DMS114 treated with DMSO at 0.1 percent for 48 hours (cell line): ENCODE measurements around the gene DOCK11.
A peak's percentile ranks its signal among the peaks of the same experiment; 100 is the strongest.

Experiments
- DNase-seq: peaks from one replicate; lab custom pipeline; 2025; ENCODE audit not compliant: unreplicated experiment; lab: John Stamatoyannopoulos, UW

DOCK11 gene

GRCh38 chrX:118626346-118626745, 130.7 kb downstream of the DOCK11 start:
- no peak for DNase-seq

GRCh38 chrX:118627084-118627758, 131.6 kb downstream of the DOCK11 start:
- DNase-seq = no peak

- DNase-seq = no peak
These were observed 135.2 kb downstream of the DOCK11 start for GRCh38 chrX:118630848-118631247.

GRCh38 chrX:118631586-118631985, 136.0 kb downstream of the DOCK11 start:
- DNase-seq = no peak

GRCh38 chrX:118632862-118633261, 137.2 kb downstream of the DOCK11 start:
- DNase-seq = no peak

- DNase-seq = no peak
These were observed 137.9 kb downstream of the DOCK11 start for GRCh38 chrX:118633530-118633929.

GRCh38 chrX:118634336-118634735, 138.7 kb downstream of the DOCK11 start:
- no peak for DNase-seq

GRCh38 chrX:118637997-118638396, 142.4 kb downstream of the DOCK11 start:
- DNase-seq = no peak

- peak; percentile 31 for DNase-seq
These were observed 148.8 kb downstream of the DOCK11 start for GRCh38 chrX:118644378-118644777.

GRCh38 chrX:118652717-118653116, 157.1 kb downstream of the DOCK11 start:
- DNase-seq = no peak

- DNase-seq = no peak
These were observed 158.7 kb downstream of the DOCK11 start for GRCh38 chrX:118654331-118654730.

GRCh38 chrX:118655561-118656246, 160.1 kb downstream of the DOCK11 start:
- DNase-seq = no peak

GRCh38 chrX:118657413-118657812, 161.8 kb downstream of the DOCK11 start:
- DNase-seq = no peak

- no peak for DNase-seq
These were observed 164.5 kb downstream of the DOCK11 start for GRCh38 chrX:118660085-118660484.

- DNase-seq = no peak
These were observed 169.6 kb downstream of the DOCK11 start for GRCh38 chrX:118665204-118665603.

GRCh38 chrX:118666521-118666920, 170.9 kb downstream of the DOCK11 start:
- DNase-seq = no peak

GRCh38 chrX:118669435-118669834, 173.8 kb downstream of the DOCK11 start:
- DNase-seq = no peak

GRCh38 chrX:118675326-118675965, 179.8 kb downstream of the DOCK11 start:
- no peak for DNase-seq

GRCh38 chrX:118675966-118676349, 180.3 kb downstream of the DOCK11 start:
- no peak for DNase-seq

GRCh38 chrX:118677318-118677717, 181.7 kb downstream of the DOCK11 start:
- DNase-seq = no peak

- no peak for DNase-seq
These were observed 183.7 kb downstream of the DOCK11 start for GRCh38 chrX:118679290-118679689.
